Trophoblast cell (in vitro differentiated cells and primary cell): ENCODE measurements around the gene LDLRAD4.

ENCODE experiments used
- DNase-seq, 2 donors: peaks; one replicate each; pipeline ENCODE4 v3.0.0-alpha.2; 2016
- H2AFZ ChIP-seq: 2 replicates; pipeline ENCODE4 v1.6.1; 2013; ENCODE audit warnings: low read length, moderate library complexity, mild to moderate bottlenecking; ENCODE audit not compliant: insufficient read depth, poor library complexity
- H2AK5ac ChIP-seq: 2 replicates; pipeline ENCODE4 v1.6.1; 2013; ENCODE audit warnings: mild to moderate bottlenecking, low read length
- H2BK120ac ChIP-seq: 2 replicates; pipeline ENCODE4 v1.6.1; 2013; ENCODE audit warnings: low read length, mild to moderate bottlenecking, moderate library complexity; ENCODE audit not compliant: insufficient read depth, poor library complexity
- H2BK12ac ChIP-seq: 2 replicates; pipeline ENCODE4 v1.6.1; 2013; ENCODE audit warnings: mild to moderate bottlenecking, low read length, moderate library complexity
- H2BK5ac ChIP-seq: 2 replicates; pipeline ENCODE4 v1.6.1; 2013; ENCODE audit warnings: low read length, low read depth, moderate library complexity, mild to moderate bottlenecking; ENCODE audit not compliant: poor library complexity
- H3K14ac ChIP-seq: 2 replicates; pipeline ENCODE4 v1.6.1; 2013; ENCODE audit warnings: mild to moderate bottlenecking, low read length
- H3K18ac ChIP-seq: 2 replicates; pipeline ENCODE4 v1.6.1; 2013; ENCODE audit warnings: mild to moderate bottlenecking, low read length
- H3K23ac ChIP-seq: 2 replicates; pipeline ENCODE4 v1.6.1; 2013; ENCODE audit warnings: low read length
- H3K27ac ChIP-seq: 2 replicates; pipeline ENCODE4 v1.5.1; 2013; ENCODE audit warnings: low read depth, mild to moderate bottlenecking, inconsistent platforms, low read length, moderate library complexity
- H3K27me3 ChIP-seq: 2 replicates; pipeline ENCODE4 v1.6.1; 2013; ENCODE audit warnings: inconsistent platforms, mild to moderate bottlenecking, low read length, moderate library complexity; ENCODE audit not compliant: insufficient read depth
- H3K36me3 ChIP-seq, 2 experiments: 1 replicate in 1 of 2; 2 replicates in 1 of 2; pipeline ENCODE4 v1.6.1; 2013; ENCODE audit warnings: low read length in 2 of 2, mild to moderate bottlenecking in 2 of 2, moderate library complexity in 1 of 2; ENCODE audit not compliant: insufficient read depth in 2 of 2, control insufficient read depth in 1 of 2
- H3K4ac ChIP-seq: 2 replicates; pipeline ENCODE4 v1.6.1; 2013; ENCODE audit warnings: low read depth, mild to moderate bottlenecking, low read length, moderate library complexity
- H3K4me1 ChIP-seq, 2 experiments: 1 replicate in 1 of 2; 2 replicates in 1 of 2; pipeline ENCODE4 v1.6.1; 2013; ENCODE audit warnings: low read length in 2 of 2, mild to moderate bottlenecking in 2 of 2, moderate library complexity in 1 of 2; ENCODE audit not compliant: insufficient read depth in 2 of 2, control insufficient read depth in 1 of 2
- H3K4me2 ChIP-seq: 2 replicates; pipeline ENCODE4 v1.6.1; 2013; ENCODE audit warnings: inconsistent platforms, mild to moderate bottlenecking, low read length, moderate library complexity
- H3K4me3 ChIP-seq: 2 replicates; pipeline ENCODE4 v1.5.1; 2013; ENCODE audit warnings: mild to moderate bottlenecking, low read depth, low read length, inconsistent platforms
- H3K79me1 ChIP-seq: one replicate; pipeline ENCODE4 v1.6.1; 2013; ENCODE audit warnings: low read length
- H3K79me2 ChIP-seq: 2 replicates; pipeline ENCODE4 v1.6.1; 2013; ENCODE audit warnings: low read length, mild to moderate bottlenecking; ENCODE audit not compliant: control insufficient read depth, insufficient read depth, poor library complexity
- H3K9ac ChIP-seq: 2 replicates; pipeline ENCODE4 v1.6.1; 2013; ENCODE audit warnings: mild to moderate bottlenecking, low read length
- H3K9me3 ChIP-seq: 2 replicates; pipeline ENCODE4 v1.6.1; 2013; ENCODE audit warnings: low read depth, mild to moderate bottlenecking, control low read depth, inconsistent platforms, low read length; ENCODE audit not compliant: insufficient read depth
- H4K12ac ChIP-seq: 2 replicates; pipeline ENCODE4 v1.6.1; 2013; ENCODE audit warnings: low read depth, mild to moderate bottlenecking, low read length, moderate library complexity
- H4K8ac ChIP-seq: 2 replicates; pipeline ENCODE4 v1.6.1; 2013; ENCODE audit warnings: low read depth, mild to moderate bottlenecking, low read length, moderate library complexity
- H4K91ac ChIP-seq: one replicate; pipeline ENCODE4 v1.6.1; 2013; ENCODE audit warnings: low read depth, mild to moderate bottlenecking, low read length, moderate library complexity
- WGBS: extraction: QIAGEN DNeasy Blood & Tissue Kit; methylation state at CpG from one replicate; pipeline ENCODE4 v1.1.7; 2013; ENCODE audit warnings: missing lambda C conversion rate; ENCODE audit not compliant: insufficient read length, insufficient coverage; ENCODE audit errors: extremely low coverage; 5-methylcytosine and 5-hydroxymethylcytosine counted together

The LDLRAD4 gene

GRCh38 chr18:13217971-13218367 is 591 bp upstream of the LDLRAD4 start:
- Histone ChIP-seq H2AK5ac (peak overlapping the region; percentile 84), H2BK12ac (peak overlapping the region; percentile 5), H3K4me3 (peak overlapping the region; percentile 86), H3K79me1 (peaks cover 16% of the 10 kb centered on the region), H3K4me1 (peaks cover 14 to 24% of the 10 kb centered on the region in 2 experiments), H4K8ac (peak overlapping the region; percentile 85), H3K79me2 (peaks cover 7% of the 10 kb centered on the region), H2BK120ac (peak overlapping the region; percentile 30), H2AFZ (peak overlapping the region; percentile 26), H3K27me3 (peaks cover 3% of the 10 kb centered on the region), H4K12ac (peak overlapping the region; percentile 74), H3K14ac (peak overlapping the region; percentile 76), H3K18ac (peak overlapping the region; percentile 92), H3K4me2 (peak overlapping the region; percentile 81), H3K23ac (no peak overlapping the region), H3K36me3 (no peaks in the 10 kb centered on the region), H3K9me3 (no peaks in the 10 kb centered on the region), H3K4ac (peak overlapping the region; percentile 77), H2BK5ac (peak overlapping the region; percentile 66), H4K91ac (peak overlapping the region; percentile 92), H3K27ac (peak overlapping the region; percentile 51), H3K9ac (peak overlapping the region; percentile 86)
- no CpG with 5 or more reads among the region's 53 CpGs for WGBS
- no peak for DNase-seq

GRCh38 chr18:13218997-13219396 is 437 bp downstream of the LDLRAD4 start:
- Histone ChIP-seq H3K14ac (peak overlapping the region; percentile 73), H2AK5ac (no peak overlapping the region), H3K9me3 (no peaks in the 10 kb centered on the region), H4K8ac (peak overlapping the region; percentile 85), H3K79me2 (peaks cover 7% of the 10 kb centered on the region), H4K91ac (peak overlapping the region; percentile 92), H3K4me1 (peaks cover 24 to 34% of the 10 kb centered on the region in 2 experiments), H3K36me3 (no peaks in the 10 kb centered on the region), H2BK5ac (peak overlapping the region; percentile 39), H4K12ac (peak overlapping the region; percentile 55), H3K4me2 (peak overlapping the region; percentile 81), H3K79me1 (peaks cover 16% of the 10 kb centered on the region), H2BK12ac (peak overlapping the region; percentile 77), H3K23ac (no peak overlapping the region), H2AFZ (peak overlapping the region; percentile 26), H3K4me3 (peak overlapping the region; percentile 86), H3K9ac (peak overlapping the region; percentile 79), H3K4ac (no peak overlapping the region), H3K27me3 (peaks cover 3% of the 10 kb centered on the region), H2BK120ac (peak overlapping the region; percentile 57), H3K27ac (no peak overlapping the region), H3K18ac (peak overlapping the region; percentile 76)
- no peak for DNase-seq
- no CpG with 5 or more reads among the region's 15 CpGs for WGBS

GRCh38 chr18:13219593-13220159 is 1.1 kb downstream of the LDLRAD4 start:
- Histone ChIP-seq H3K4me3 (no peak overlapping the region), H3K18ac (peak overlapping the region; percentile 23), H3K36me3 (no peaks in the 10 kb centered on the region), H3K9me3 (no peaks in the 10 kb centered on the region), H2BK120ac (no peak overlapping the region), H3K23ac (no peak overlapping the region), H2BK12ac (no peak overlapping the region), H2AK5ac (no peak overlapping the region), H3K4me1 (peaks cover 24 to 36% of the 10 kb centered on the region in 2 experiments), H3K27me3 (peaks cover 3% of the 10 kb centered on the region), H3K4ac (no peak overlapping the region), H3K79me2 (peaks cover 7% of the 10 kb centered on the region), H3K4me2 (peak overlapping the region; percentile 53), H3K9ac (no peak overlapping the region), H4K91ac (no peak overlapping the region), H3K79me1 (peaks cover 16% of the 10 kb centered on the region), H2BK5ac (no peak overlapping the region), H3K14ac (no peak overlapping the region), H4K12ac (no peak overlapping the region), H2AFZ (peak overlapping the region; percentile 13), H3K27ac (no peak overlapping the region), H4K8ac (no peak overlapping the region)
- no CpG with 5 or more reads among the region's 4 CpGs for WGBS
- DNase-seq: no peak

GRCh38 chr18:13220361-13220991 is 1.9 kb downstream of the LDLRAD4 start:
- peak in 1 of 2 donors; percentile 20 for DNase-seq
- H4K8ac ChIP-seq: no peak overlapping the region
- H3K4me1 ChIP-seq: peaks cover 24 to 36% of the 10 kb centered on the region in 2 experiments
- peaks cover 7% of the 10 kb centered on the region for H3K79me2 ChIP-seq
- no peak overlapping the region for H3K9ac ChIP-seq
- no peak overlapping the region for H2BK5ac ChIP-seq
- no peak overlapping the region for H2AK5ac ChIP-seq
- no CpG with 5 or more reads among the region's 10 CpGs for WGBS
- no peak overlapping the region for H3K14ac ChIP-seq
- H3K4ac ChIP-seq: no peak overlapping the region
- no peak overlapping the region for H2BK120ac ChIP-seq
- H4K12ac ChIP-seq: no peak overlapping the region
- H3K79me1 ChIP-seq: peaks cover 16% of the 10 kb centered on the region
- no peaks in the 10 kb centered on the region for H3K9me3 ChIP-seq
- no peak overlapping the region for H3K18ac ChIP-seq
- peaks cover 3% of the 10 kb centered on the region for H3K27me3 ChIP-seq
- no peak overlapping the region for H3K23ac ChIP-seq
- H3K4me3 ChIP-seq: no peak overlapping the region
- peak overlapping the region; percentile 24 for H3K27ac ChIP-seq
- H4K91ac ChIP-seq: no peak overlapping the region
- H2BK12ac ChIP-seq: peak overlapping the region; percentile 56
- no peaks in the 10 kb centered on the region for H3K36me3 ChIP-seq
- no peak overlapping the region for H2AFZ ChIP-seq
- peak overlapping the region; percentile 34 for H3K4me2 ChIP-seq
